CD4-positive, alpha-beta T cell treated with Interleukin-1 beta for 1 hour (primary cell): ENCODE data around the gene PSENEN.
"Not testable (repeated sequence)": the region's sequence is repeated elsewhere in the genome, so short reads cannot be mapped to it uniquely, and the experiment has no call there.

Experiments
- DNase-seq, 2 donors: peaks; one replicate each; pipeline ENCODE4 v3.0.0-alpha.2; 2020 to 2022

Gene PSENEN

DNA sequence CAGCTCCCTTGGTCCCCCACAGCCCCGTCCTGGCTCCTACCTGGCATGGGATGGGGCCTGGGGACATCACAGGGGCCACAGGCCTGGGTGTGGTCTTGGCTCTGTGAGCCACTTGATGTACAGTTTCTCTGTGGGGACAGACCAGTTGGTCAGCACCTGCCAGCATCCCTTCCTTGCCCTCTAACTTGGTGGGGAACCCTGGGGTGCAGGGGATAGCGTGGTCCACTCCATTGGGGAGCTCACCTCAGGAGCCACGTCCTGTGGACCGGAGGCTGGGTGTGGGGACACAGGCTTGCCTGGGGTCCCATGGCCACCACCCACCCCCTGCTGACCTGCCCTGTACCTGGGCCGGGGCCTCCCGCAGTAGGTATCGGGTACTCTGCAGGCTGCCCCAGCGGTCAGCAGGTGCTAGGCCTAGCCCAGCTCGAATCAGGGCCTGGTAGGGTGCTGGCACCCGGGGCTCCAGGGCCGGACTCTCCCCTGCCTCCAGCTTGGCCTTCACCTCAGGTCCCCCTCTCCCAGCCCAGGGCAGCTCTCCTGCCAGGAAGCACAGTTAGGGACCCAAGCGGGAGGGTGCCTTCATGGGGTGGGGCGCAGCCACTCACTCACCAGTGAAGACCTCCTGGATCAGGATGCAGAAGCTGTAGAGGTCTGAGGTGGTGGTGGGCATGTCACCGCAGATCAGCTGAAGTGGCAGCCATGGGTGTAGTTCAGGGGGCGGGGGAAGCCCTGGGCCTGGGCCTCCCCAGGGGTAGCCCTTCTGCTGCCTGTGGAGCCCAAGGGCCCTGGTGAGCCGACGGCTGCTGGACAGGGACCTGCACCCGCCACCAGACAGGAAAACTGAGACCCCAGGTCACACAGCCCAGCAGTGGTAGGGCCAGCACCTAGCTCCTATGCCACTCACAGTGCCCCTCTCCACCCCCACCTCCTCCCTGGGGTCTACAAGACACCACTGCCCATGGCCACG, 44.8 kb downstream of the PSENEN start:
- DNase-seq = no peak

DNA sequence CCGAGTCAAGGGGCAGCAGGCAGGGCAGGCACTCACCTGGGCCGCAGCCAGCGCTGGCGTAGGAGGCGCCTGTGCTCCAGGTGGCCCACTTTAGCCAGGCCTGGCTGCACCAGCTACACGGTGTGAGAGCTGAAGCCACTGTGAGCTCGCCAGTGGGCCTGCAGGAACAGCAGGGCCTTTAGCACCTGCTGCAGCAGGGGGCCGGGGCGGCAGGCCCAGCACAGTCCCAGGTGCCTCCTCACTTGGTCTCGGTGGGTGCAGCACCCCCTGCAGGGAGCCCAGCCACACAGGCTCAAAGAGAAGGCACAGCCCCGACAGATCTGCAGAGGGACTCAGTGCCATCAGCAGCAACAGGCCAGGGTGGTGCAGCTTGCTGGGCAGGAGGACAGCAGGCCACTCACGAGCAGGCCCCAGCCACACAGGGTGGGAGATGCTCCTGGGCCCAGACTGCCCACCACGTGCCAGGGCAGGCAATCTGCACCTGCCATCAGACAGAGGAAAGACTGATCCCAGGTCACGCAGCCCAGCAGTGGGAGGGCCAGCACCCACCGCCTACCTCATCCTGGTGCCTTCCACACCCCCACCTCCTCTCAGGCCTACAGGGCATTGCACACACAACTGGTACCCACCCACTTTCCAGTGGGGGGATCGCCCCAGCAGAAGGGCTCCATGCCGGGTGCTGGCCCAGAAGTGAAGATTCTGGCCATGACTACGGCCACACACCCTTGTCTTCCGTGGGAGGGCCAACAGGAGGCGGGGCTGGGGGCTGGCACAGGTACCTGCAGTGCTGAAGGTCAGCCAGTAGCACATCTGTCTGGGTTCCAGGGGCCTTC, 45.7 kb downstream of the PSENEN start:
- DNase-seq = no peak

DNA sequence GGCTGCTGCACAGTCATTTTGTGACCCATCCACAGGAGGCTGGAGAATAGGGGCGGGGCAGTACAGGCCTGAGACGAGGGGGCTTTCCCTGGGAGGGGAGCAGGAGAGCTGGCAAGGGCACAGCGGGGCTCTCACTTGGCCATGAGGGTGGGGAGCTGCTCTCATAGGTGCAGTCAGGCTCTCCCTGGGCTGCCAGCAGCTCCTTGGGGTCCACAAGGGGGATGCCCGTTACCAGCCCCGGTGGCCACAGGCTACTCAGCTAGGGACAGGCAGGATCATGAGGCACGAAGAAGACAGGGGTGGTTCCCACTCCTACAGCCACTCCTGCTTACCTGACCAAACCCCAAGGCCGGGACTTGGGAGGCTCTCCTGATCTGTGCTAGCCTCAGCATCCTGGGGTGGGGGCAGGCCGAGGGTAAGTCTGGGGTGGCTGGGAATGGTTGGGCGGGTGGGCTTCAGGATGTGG, 46.4 kb downstream of the PSENEN start:
- no peak for DNase-seq

DNA sequence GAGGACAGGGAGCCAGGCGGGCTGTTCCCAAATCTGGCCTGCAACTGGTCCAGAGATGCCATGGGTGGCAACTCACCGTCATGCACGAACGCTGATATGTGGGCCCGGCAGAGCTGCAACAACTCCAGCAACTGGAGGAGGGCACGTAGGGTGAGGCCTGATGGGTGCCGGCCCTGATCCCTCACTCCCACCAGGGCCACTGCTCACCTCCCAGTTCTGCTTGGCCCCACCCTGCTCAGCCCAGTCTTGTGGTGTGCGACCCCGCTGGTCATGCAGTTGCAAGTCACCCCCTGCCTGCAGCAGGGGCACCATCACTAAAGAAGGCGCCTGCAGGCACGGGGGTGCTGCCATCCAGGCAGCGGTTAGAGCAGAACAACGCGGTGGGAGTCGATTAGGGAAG, 46.9 kb downstream of the PSENEN start:
- no peak for DNase-seq

DNA sequence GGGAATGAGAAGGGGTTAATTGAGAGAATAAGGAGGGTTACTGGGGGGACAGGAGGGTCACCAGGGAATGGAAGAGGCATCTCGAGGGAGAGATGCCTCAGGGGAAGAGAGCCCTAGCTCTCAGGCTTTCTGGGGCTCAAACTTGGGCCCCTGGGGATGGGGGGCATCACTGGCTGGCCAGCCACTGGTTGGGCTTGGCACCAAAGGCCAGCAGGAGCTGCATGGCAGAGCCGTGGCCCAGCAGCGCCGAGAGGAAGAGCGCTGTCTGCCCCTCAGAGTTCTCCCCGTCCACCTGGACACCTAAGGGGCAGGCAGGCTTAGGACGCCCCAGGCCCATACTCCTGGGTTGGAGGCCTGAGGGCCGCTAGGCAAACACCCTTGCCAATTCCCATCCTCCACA, 47.4 kb downstream of the PSENEN start:
- DNase-seq = no peak

DNA sequence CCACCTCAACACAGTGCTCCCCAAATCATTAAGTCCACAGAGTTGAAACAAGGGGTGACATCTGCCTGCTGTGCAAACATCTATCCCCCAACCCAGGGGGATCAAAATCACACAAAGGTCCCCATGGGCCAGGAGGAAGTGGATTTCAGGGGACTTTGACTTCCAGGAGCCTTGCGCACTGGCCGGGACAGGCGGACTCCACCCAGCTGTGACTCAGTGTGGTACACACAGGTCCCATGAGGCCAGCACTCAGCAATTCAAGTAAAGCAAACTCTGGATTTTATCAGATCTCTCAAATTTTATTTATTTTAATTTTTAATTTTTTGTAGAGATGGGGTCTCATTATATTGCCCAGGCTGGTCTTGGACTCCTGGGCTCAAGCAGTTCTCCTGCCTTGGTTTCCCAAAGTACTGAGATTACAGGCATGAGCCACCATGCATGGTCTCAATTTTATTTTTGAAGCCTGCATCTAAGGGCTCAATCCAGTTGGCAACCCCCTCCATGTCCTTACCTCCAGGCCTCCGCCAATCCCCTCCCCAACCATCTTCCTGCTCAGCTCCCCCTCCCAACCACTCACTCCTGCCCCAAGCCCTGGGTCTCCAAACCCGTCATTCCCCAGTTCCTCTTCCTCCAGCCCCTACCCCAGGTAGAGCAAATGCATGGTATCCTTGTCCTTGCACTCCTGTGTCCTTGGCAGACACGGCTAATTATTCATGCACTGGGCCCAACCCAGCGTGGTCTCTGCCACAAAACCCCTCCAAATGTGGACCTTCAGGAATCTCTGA, 48.1 kb downstream of the PSENEN start:
- DNase-seq = no peak

DNA sequence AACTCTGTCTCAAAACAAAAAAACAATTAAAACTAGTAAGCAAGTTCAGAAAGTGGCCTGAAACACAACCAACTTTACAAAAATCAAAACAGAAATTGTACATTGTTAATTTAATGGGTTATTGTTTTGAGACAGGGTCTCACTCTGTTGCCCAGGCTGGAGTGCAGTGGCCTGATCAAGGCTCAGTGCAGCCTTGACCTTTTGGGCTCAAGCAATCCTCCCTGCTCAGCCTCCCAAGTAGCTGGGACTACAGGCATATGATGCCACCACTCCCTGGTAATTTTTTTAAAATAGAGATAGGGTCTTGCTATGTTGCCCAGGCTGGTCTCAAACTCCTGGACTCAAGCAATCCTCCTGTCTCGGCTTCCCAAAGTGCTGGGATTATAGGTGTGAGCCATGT, 50.1 kb downstream of the PSENEN start:
- DNase-seq = not testable (repeated sequence)
